Measurements from ENCODE around the gene PRPH2. TPM values are rescaled to one million over a fixed set of nuclear protein-coding genes. Genes with fewer than 3 reads are reported as not detected.

Gene PRPH2
- total and polyA plus RNA-seq, 2 of the 13 experiments (the other 11 are each of a cell fraction or from before 2014, with no cell fraction given) = 0.03 to 0.04 TPM

- Histone ChIP-seq H3K4me1 (ENCODE audit: insufficient read depth, low read length) (no peaks in the 10 kb centered on the region), H3K27ac (ENCODE audit: extremely low read length, insufficient read depth, low read length) (no peak overlapping the region), H3K79me2 (ENCODE audit: insufficient read depth, low read length) (no peaks in the 10 kb centered on the region), H3K4me3 (replicated peaks in 1 of 3; ENCODE audit: insufficient read depth in 1 of 3, low read depth in 2 of 3, low read length in 3 of 3) (no peak overlapping the region), H2AFZ (ENCODE audit: low read length) (no peak overlapping the region), H3K36me3 (replicated peaks in 1 of 2; ENCODE audit: control insufficient read depth in 1 of 2, insufficient read depth in 2 of 2, low read length in 2 of 2) (peaks cover 4 to 5% of the 10 kb centered on the region in 2 experiments; a peak in 3 of 5 replicates), H4K20me1 (ENCODE audit: insufficient read depth, low read length) (no peaks in the 10 kb centered on the region), H3K27me3 (ENCODE audit: control insufficient read depth in 1 of 2, insufficient read depth in 2 of 2, low read length in 2 of 2) (no peaks in the 10 kb centered on the region), H3K4me2 (ENCODE audit: low read depth, low read length) (no peak overlapping the region), H3K9ac (ENCODE audit: insufficient read depth, low read depth, low read length) (no peak overlapping the region), H3K9me3 (ENCODE audit: low read length) (no peaks in the 10 kb centered on the region)
- DNase-seq (ENCODE audit: low spot score) (no peak), FAIRE-seq (peak; percentile 28), ATAC-seq (no peak)
- POLR2A ChIA-PET = interaction anchor here (1.4 to 3.0 kb wide), 2 partner anchors 15 to 21 kb away, joined by 7 to 14 read pairs; partner anchors contain the start of gene TBCC
- 90% methylated on average over 8 of the region's 8 CpGs for WGBS (ENCODE audit: low lambda C conversion rate)
- BruUV-seq (replicated peaks) = no TSS peak
- CTCF ChIA-PET (ENCODE audit: low intra/inter-chr PET ratio, low total read pairs) = no interaction called here
- intact Hi-C loops (cut with micrococcal nuclease; ENCODE audit: unreplicated experiment) = no loop called here
- TF ChIP-seq NFATC3 (CRISPR knock-in tag; IDR thresholded peaks at IDR 0.05) = no peak
- no peak for TF ChIP-seq KLF13 (CRISPR knock-in tag; IDR thresholded peaks at IDR 0.05)
- no peak for TF ChIP-seq SIN3B (IDR thresholded peaks at IDR 0.05; ENCODE audit: low read length)
- 0 out of 2 replicates have a peak, but pooled peaks have one; percentile 20 for TF ChIP-seq ATF7 (IDR thresholded peaks at IDR 0.05)
- no peak for TF ChIP-seq ATF7 (CRISPR knock-in tag; IDR thresholded peaks at IDR 0.05)
- no peak for TF ChIP-seq ZBTB49 (CRISPR knock-in tag; IDR thresholded peaks at IDR 0.05; ENCODE audit: borderline replicate concordance)
- peak; percentile 9; the same call in 1 of the 2 replicates for TF ChIP-seq CEBPB (IDR thresholded peaks at IDR 0.05; ENCODE audit: borderline replicate concordance, low read depth, low read length)
- TF ChIP-seq ZNF256 (CRISPR knock-in tag; conservative IDR thresholded peaks at IDR 0.05) = no peak
- TF ChIP-seq ZNF275 (CRISPR knock-in tag; IDR thresholded peaks at IDR 0.05; ENCODE audit: borderline replicate concordance) = no peak
- in situ Hi-C loops (cut with HindIII; ENCODE audit: extremely low pct_ligation_motif_present, low pct_unique_long_range_greater_than_20kb) = no loop called here
These were observed 39.1 kb upstream of the PRPH2 start for GRCh38 chr6:42761287-42762067.
